KOPT-K1 (cell line): ENCODE measurements around the gene TMEM247.
A peak's percentile ranks its signal among the peaks of the same experiment; 100 is the strongest.

ENCODE experiments used
- H3K27ac ChIP-seq: fragments of 200-600 bp; sonication (generic); 2 replicates; pipeline ENCODE4 v1.5.1; 2016; ENCODE audit warnings: antibody characterized with exemption, mild to moderate bottlenecking, low read depth, low read length; ENCODE audit not compliant: poor library complexity, severe bottlenecking
- H3K36me3 ChIP-seq: fragments of 200-600 bp; sonication (generic); 2 replicates; pipeline ENCODE4 v1.5.1; 2017; ENCODE audit warnings: antibody characterized with exemption, mild to moderate bottlenecking, low read length, moderate library complexity; ENCODE audit not compliant: insufficient read depth
- H3K9me3 ChIP-seq: fragments of 200-600 bp; sonication (generic); 2 replicates; pipeline ENCODE4 v1.5.1; 2017; ENCODE audit warnings: antibody characterized with exemption, low read length, mild to moderate bottlenecking; ENCODE audit not compliant: insufficient read depth, poor library complexity, severe bottlenecking

The TMEM247 gene

GRCh38 chr2:46479265-46479664 is at the start of gene TMEM247:
Gene TMEM247 (plus strand): TSS chr2:46479565.
- H3K9me3 ChIP-seq, result no peaks in the 10 kb centered on the region
- no peaks in the 10 kb centered on the region for H3K36me3 ChIP-seq
- H3K27ac ChIP-seq, result no peak within 1 kb of the TSS

GRCh38 chr2:46430413-46430812 is 49.0 kb upstream of the TMEM247 start:
- H3K36me3 ChIP-seq, result no peaks in the 10 kb centered on the region
- peaks cover 17% of the 10 kb centered on the region for H3K9me3 ChIP-seq
- H3K27ac ChIP-seq, result peak overlapping the region; percentile 72

- Histone ChIP-seq H3K27ac (peak overlapping the region; percentile 72), H3K36me3 (no peaks in the 10 kb centered on the region), H3K9me3 (peaks cover 17% of the 10 kb centered on the region)
Observed at GRCh38 chr2:46430992-46431391, 48.4 kb upstream of the TMEM247 start.

GRCh38 chr2:46431481-46432235 is 47.7 kb upstream of the TMEM247 start:
- Histone ChIP-seq H3K27ac (peak overlapping the region; percentile 72), H3K36me3 (no peaks in the 10 kb centered on the region), H3K9me3 (peaks cover 17% of the 10 kb centered on the region)

GRCh38 chr2:46434851-46435273 is 44.5 kb upstream of the TMEM247 start:
- H3K9me3 ChIP-seq, result no peaks in the 10 kb centered on the region
- H3K27ac ChIP-seq, result peak overlapping the region; percentile 38
- no peaks in the 10 kb centered on the region for H3K36me3 ChIP-seq

- H3K9me3 ChIP-seq, result no peaks in the 10 kb centered on the region
- no peaks in the 10 kb centered on the region for H3K36me3 ChIP-seq
- H3K27ac ChIP-seq, result peak overlapping the region; percentile 38
Observed at GRCh38 chr2:46435353-46435752, 44.0 kb upstream of the TMEM247 start.

GRCh38 chr2:46435796-46436360 is 43.5 kb upstream of the TMEM247 start:
- Histone ChIP-seq H3K27ac (peak overlapping the region; percentile 38), H3K9me3 (no peaks in the 10 kb centered on the region), H3K36me3 (no peaks in the 10 kb centered on the region)

- H3K36me3 ChIP-seq, result no peaks in the 10 kb centered on the region
- no peak overlapping the region for H3K27ac ChIP-seq
- H3K9me3 ChIP-seq, result no peaks in the 10 kb centered on the region
Observed at GRCh38 chr2:46436800-46437199, 42.6 kb upstream of the TMEM247 start.

- H3K27ac ChIP-seq, result peak overlapping the region; percentile 81
- no peaks in the 10 kb centered on the region for H3K9me3 ChIP-seq
- no peaks in the 10 kb centered on the region for H3K36me3 ChIP-seq
Observed at GRCh38 chr2:46438102-46438501, 41.3 kb upstream of the TMEM247 start.

GRCh38 chr2:46438794-46439193 is 40.6 kb upstream of the TMEM247 start:
- no peaks in the 10 kb centered on the region for H3K9me3 ChIP-seq
- peak overlapping the region; percentile 81 for H3K27ac ChIP-seq
- H3K36me3 ChIP-seq, result no peaks in the 10 kb centered on the region

- peak overlapping the region; percentile 81 for H3K27ac ChIP-seq
- no peaks in the 10 kb centered on the region for H3K36me3 ChIP-seq
- no peaks in the 10 kb centered on the region for H3K9me3 ChIP-seq
Observed at GRCh38 chr2:46439582-46439981, 39.8 kb upstream of the TMEM247 start.

- peaks cover 10% of the 10 kb centered on the region for H3K9me3 ChIP-seq
- H3K36me3 ChIP-seq, result no peaks in the 10 kb centered on the region
- H3K27ac ChIP-seq, result peak overlapping the region; percentile 10
Observed at GRCh38 chr2:46441838-46442712, 37.3 kb upstream of the TMEM247 start.

- Histone ChIP-seq H3K27ac (no peak overlapping the region), H3K36me3 (no peaks in the 10 kb centered on the region), H3K9me3 (peaks cover 16% of the 10 kb centered on the region)
Observed at GRCh38 chr2:46444732-46445131, 34.6 kb upstream of the TMEM247 start.

GRCh38 chr2:46445556-46445955 is 33.8 kb upstream of the TMEM247 start:
- Histone ChIP-seq H3K9me3 (peaks cover 16% of the 10 kb centered on the region), H3K36me3 (no peaks in the 10 kb centered on the region), H3K27ac (no peak overlapping the region)

GRCh38 chr2:46446871-46447568 is 32.3 kb upstream of the TMEM247 start:
- Histone ChIP-seq H3K27ac (no peak overlapping the region), H3K9me3 (peaks cover 16% of the 10 kb centered on the region), H3K36me3 (no peaks in the 10 kb centered on the region)
